WTC11 (cell line): ENCODE data around the gene KCNA2. TPM values are rescaled to one million over a fixed set of nuclear protein-coding genes. Genes with fewer than 3 reads are reported as not detected.

Experiments
- ATAC-seq: fragments of 200-7000 bp; cut with Tn5 transposase; 2 replicates; pipeline ENCODE4 v1.10.0; 2021; ENCODE audit warnings: mild to moderate bottlenecking, moderate library complexity
- CTCF ChIA-PET: fragments of 300-600 bp; sonication (Branson Sonifier 250); formaldehyde crosslinking; loops from one replicate; lab custom pipeline; 2021; ENCODE audit warnings: antibody characterized with exemption; lab: Charles Lee
- POLR2A ChIA-PET: fragments of 350-600 bp; sonication (Branson Sonifier 250); formaldehyde crosslinking; loops from one replicate; lab custom pipeline; 2021; ENCODE audit warnings: antibody characterized with exemption; lab: Charles Lee
- DNase-seq: peaks from one replicate; pipeline ENCODE4 v3.0.0; 2021; ENCODE audit warnings: low spot score
- H3K27ac Mint-ChIP-seq: 2 replicates; pipeline ENCODE4 v1.8.0; 2021; ENCODE audit warnings: mixed read lengths
- H3K27me3 Mint-ChIP-seq: 2 replicates; pipeline ENCODE4 v1.8.0; 2021; ENCODE audit warnings: low read depth, mild to moderate bottlenecking, moderate library complexity, mixed read lengths
- H3K36me3 Mint-ChIP-seq: 2 replicates; pipeline ENCODE4 v1.8.0; 2021; ENCODE audit warnings: mixed read lengths
- H3K4me1 Mint-ChIP-seq: 2 replicates; pipeline ENCODE4 v1.8.0; 2022; ENCODE audit warnings: mixed read lengths
- H3K4me3 Mint-ChIP-seq: 2 replicates; pipeline ENCODE4 v1.8.0; 2021; ENCODE audit warnings: mild to moderate bottlenecking, moderate library complexity, mixed read lengths
- H3K9me3 Mint-ChIP-seq: 2 replicates; pipeline ENCODE4 v1.8.0; 2021; ENCODE audit warnings: mixed read lengths
- ATF6 ChIP-seq: sonication (generic); formaldehyde crosslinking; IDR thresholded peaks from 2 replicates; pipeline ENCODE4 v1.8.1; 2023; ENCODE audit warnings: mild to moderate bottlenecking, missing genetic modification reagents
- FOXJ3 ChIP-seq: sonication (generic); formaldehyde crosslinking; IDR thresholded peaks from 2 replicates; pipeline ENCODE4 v1.9.0; 2021; ENCODE audit warnings: missing genetic modification reagents, mild to moderate bottlenecking, borderline replicate concordance
- FOXP1 ChIP-seq: sonication (generic); formaldehyde crosslinking; IDR thresholded peaks from 2 replicates; pipeline ENCODE4 v1.8.0; 2022; ENCODE audit warnings: missing genetic modification reagents, mild to moderate bottlenecking, moderate library complexity, borderline replicate concordance
- GRHL2 ChIP-seq: fragments of 250-450 bp; sonication (Bioruptor Pico); IDR thresholded peaks from 2 replicates; pipeline ENCODE4 v1.8.0; 2022; ENCODE audit warnings: mild to moderate bottlenecking, moderate library complexity; ENCODE audit not compliant: insufficient replicate concordance, severe bottlenecking
- NR1H2 ChIP-seq: sonication (generic); formaldehyde crosslinking; IDR thresholded peaks from 2 replicates; pipeline ENCODE4 v1.9.0; 2021; ENCODE audit warnings: mild to moderate bottlenecking, moderate library complexity, missing genetic modification reagents
- RORB ChIP-seq: fragments of 250-450 bp; sonication (Bioruptor Pico); IDR thresholded peaks from 2 replicates; pipeline ENCODE4 v1.9.0; 2021; ENCODE audit warnings: mild to moderate bottlenecking
- SP1 ChIP-seq: sonication (generic); formaldehyde crosslinking; conservative IDR thresholded peaks from 2 replicates; pipeline ENCODE4 v1.8.1; 2022; ENCODE audit warnings: missing genetic modification reagents
- USF2 ChIP-seq: sonication (generic); formaldehyde crosslinking; IDR thresholded peaks from 2 replicates; pipeline ENCODE4 v1.8.1; 2023; ENCODE audit warnings: mild to moderate bottlenecking, missing genetic modification reagents, moderate library complexity
- ZNF121 ChIP-seq: sonication (generic); formaldehyde crosslinking; IDR thresholded peaks from 2 replicates; pipeline ENCODE4 v1.8.0; 2023; ENCODE audit warnings: missing genetic modification reagents
- ZNF396 ChIP-seq: fragments of 250-450 bp; sonication (Bioruptor Pico); IDR thresholded peaks from 2 replicates; pipeline ENCODE4 v1.8.0; 2021; ENCODE audit warnings: mild to moderate bottlenecking, moderate library complexity, borderline replicate concordance
- ZNF671 ChIP-seq: fragments of 250-450 bp; sonication (Bioruptor Pico); IDR thresholded peaks from 2 replicates; pipeline ENCODE4 v1.8.0; 2021; ENCODE audit warnings: mild to moderate bottlenecking
- total RNA-seq: library from RNA; stranded (reverse); gene quantifications from 3 replicates; pipeline ENCODE4 v1.2.3, GENCODE V29; 2021
- TF ChIP-seq, protein P1 (sequence below): sonication (generic); formaldehyde crosslinking; IDR thresholded peaks from 2 replicates; pipeline ENCODE4 v1.8.0; 2023; ENCODE audit warnings: missing genetic modification reagents
- TF ChIP-seq, protein P2 (sequence below): fragments of 250-450 bp; sonication (Bioruptor Pico); IDR thresholded peaks from 2 replicates; pipeline ENCODE4 v1.9.0; 2021; ENCODE audit warnings: mild to moderate bottlenecking, borderline replicate concordance
- TF ChIP-seq, protein P3 (sequence below): sonication (generic); formaldehyde crosslinking; IDR thresholded peaks from 2 replicates; pipeline ENCODE4 v1.8.1; 2022; ENCODE audit warnings: mild to moderate bottlenecking, missing genetic modification reagents, moderate library complexity, borderline replicate concordance
- TF ChIP-seq, protein P4 (sequence below): sonication (generic); formaldehyde crosslinking; IDR thresholded peaks from 2 replicates; pipeline ENCODE4 v1.8.1; 2023; ENCODE audit warnings: mild to moderate bottlenecking, moderate library complexity, missing genetic modification reagents

Gene KCNA2
- total RNA-seq, 1 experiment from 2014 or later = 0.50 TPM

DNA sequence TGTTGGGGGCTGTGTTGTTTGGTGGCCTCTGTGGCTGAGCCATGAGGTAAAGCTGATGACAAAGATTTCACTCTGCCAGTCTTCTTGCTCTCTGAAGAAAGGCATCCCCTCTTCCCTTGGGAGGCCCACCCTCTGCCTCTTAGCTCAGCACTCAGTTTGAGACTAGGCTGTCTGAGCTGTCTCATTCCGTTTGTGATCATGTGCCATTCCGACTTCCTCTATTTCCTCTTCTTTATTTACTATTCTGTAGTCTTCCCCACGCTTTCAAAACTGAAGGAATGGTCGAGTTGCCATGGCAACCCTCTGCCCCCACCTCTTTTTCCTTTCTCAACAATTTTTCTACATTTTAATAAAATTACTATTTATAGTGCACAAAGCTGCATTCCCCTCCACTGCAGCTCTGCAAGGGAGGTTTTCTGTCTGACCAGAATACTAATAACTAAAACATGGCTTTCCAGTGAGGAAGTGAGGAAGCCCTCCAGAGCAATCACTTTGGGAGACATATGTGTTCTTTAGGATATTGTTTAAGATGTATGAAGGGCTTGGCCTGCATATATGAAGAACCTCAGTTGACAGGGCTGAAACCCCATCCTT, 37.8 kb upstream of the KCNA2 start (continued):
- TF ChIP-seq FOXJ3 (CRISPR knock-in tag) = no peak

- ATAC-seq (no peak), DNase-seq (no peak)
- Mint-ChIP-seq H3K27me3 (peaks cover 7% of the 10 kb centered on the region; the same call in 1 of the 2 replicates), H3K4me1 (no peaks in the 10 kb centered on the region), H3K9me3 (no peaks in the 10 kb centered on the region), H3K4me3 (no peak overlapping the region), H3K27ac (no peak overlapping the region), H3K36me3 (no peaks in the 10 kb centered on the region)
- POLR2A ChIA-PET = no interaction called here
- CTCF ChIA-PET = interaction anchor here (0.6 kb wide), 1 partner anchor 141 kb away, joined by 3 read pairs; no protein-coding TSS in a partner anchor
- TF ChIP-seq FOXP1 (CRISPR knock-in tag) (no peak), RORB (CRISPR knock-in tag) (no peak)
These were observed 33.7 kb upstream of the KCNA2 start for GRCh38 chr1:110639724-110640386.

DNA sequence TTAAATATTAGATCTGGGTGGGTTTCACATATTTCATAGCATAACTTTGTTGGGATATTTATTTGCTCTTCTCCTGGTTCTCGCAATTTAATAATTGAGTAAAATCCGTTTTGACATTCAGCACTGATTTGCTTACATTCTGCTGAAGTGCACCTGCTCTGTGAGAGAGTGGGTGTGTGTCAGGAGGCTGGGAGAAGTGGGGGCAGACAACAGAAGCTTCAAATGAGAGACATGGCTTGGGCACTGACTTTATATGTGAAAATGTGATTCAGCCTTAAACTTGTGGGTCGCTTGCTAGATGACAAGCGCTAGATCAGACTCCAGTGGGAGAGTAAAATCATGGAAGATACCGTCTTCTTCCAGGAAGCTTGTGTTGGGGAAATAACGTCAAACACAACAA, 32.4 kb upstream of the KCNA2 start:
- POLR2A ChIA-PET = no interaction called here
- DNase-seq (no peak), ATAC-seq (no peak)
- no peak overlapping the region for H3K4me3 Mint-ChIP-seq
- H3K27ac Mint-ChIP-seq = no peak overlapping the region
- H3K27me3 Mint-ChIP-seq = peaks cover 7% of the 10 kb centered on the region; the same call in 1 of the 2 replicates
- H3K9me3 Mint-ChIP-seq = no peaks in the 10 kb centered on the region
- CTCF ChIA-PET = interaction anchor here (0.6 to 5.6 kb wide), 8 partner anchors 19 to 145 kb away, joined by 3 to 58 read pairs (median 4); partner anchors contain the start of gene KCNA2
- no peaks in the 10 kb centered on the region for H3K36me3 Mint-ChIP-seq
- TF ChIP-seq USF2 (CRISPR knock-in tag) = no peak
- TF ChIP-seq, protein P1, sequence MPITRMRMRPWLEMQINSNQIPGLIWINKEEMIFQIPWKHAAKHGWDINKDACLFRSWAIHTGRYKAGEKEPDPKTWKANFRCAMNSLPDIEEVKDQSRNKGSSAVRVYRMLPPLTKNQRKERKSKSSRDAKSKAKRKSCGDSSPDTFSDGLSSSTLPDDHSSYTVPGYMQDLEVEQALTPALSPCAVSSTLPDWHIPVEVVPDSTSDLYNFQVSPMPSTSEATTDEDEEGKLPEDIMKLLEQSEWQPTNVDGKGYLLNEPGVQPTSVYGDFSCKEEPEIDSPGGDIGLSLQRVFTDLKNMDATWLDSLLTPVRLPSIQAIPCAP (CRISPR knock-in tag) = no peak
- TF ChIP-seq, protein P2, sequence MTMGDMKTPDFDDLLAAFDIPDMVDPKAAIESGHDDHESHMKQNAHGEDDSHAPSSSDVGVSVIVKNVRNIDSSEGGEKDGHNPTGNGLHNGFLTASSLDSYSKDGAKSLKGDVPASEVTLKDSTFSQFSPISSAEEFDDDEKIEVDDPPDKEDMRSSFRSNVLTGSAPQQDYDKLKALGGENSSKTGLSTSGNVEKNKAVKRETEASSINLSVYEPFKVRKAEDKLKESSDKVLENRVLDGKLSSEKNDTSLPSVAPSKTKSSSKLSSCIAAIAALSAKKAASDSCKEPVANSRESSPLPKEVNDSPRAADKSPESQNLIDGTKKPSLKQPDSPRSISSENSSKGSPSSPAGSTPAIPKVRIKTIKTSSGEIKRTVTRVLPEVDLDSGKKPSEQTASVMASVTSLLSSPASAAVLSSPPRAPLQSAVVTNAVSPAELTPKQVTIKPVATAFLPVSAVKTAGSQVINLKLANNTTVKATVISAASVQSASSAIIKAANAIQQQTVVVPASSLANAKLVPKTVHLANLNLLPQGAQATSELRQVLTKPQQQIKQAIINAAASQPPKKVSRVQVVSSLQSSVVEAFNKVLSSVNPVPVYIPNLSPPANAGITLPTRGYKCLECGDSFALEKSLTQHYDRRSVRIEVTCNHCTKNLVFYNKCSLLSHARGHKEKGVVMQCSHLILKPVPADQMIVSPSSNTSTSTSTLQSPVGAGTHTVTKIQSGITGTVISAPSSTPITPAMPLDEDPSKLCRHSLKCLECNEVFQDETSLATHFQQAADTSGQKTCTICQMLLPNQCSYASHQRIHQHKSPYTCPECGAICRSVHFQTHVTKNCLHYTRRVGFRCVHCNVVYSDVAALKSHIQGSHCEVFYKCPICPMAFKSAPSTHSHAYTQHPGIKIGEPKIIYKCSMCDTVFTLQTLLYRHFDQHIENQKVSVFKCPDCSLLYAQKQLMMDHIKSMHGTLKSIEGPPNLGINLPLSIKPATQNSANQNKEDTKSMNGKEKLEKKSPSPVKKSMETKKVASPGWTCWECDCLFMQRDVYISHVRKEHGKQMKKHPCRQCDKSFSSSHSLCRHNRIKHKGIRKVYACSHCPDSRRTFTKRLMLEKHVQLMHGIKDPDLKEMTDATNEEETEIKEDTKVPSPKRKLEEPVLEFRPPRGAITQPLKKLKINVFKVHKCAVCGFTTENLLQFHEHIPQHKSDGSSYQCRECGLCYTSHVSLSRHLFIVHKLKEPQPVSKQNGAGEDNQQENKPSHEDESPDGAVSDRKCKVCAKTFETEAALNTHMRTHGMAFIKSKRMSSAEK (CRISPR knock-in tag) = no peak
- TF ChIP-seq, protein P3, sequence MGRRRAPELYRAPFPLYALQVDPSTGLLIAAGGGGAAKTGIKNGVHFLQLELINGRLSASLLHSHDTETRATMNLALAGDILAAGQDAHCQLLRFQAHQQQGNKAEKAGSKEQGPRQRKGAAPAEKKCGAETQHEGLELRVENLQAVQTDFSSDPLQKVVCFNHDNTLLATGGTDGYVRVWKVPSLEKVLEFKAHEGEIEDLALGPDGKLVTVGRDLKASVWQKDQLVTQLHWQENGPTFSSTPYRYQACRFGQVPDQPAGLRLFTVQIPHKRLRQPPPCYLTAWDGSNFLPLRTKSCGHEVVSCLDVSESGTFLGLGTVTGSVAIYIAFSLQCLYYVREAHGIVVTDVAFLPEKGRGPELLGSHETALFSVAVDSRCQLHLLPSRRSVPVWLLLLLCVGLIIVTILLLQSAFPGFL (CRISPR knock-in tag) = no peak
- TF ChIP-seq ZNF671 = no peak
- TF ChIP-seq NR1H2 (CRISPR knock-in tag) = no peak
- no peak for TF ChIP-seq ATF6 (CRISPR knock-in tag)
- TF ChIP-seq SP1 (CRISPR knock-in tag) = no peak
- TF ChIP-seq ZNF121 (CRISPR knock-in tag) = no peak
- no peak for TF ChIP-seq ZNF396
- TF ChIP-seq GRHL2 (CRISPR knock-in tag) = no peak
- TF ChIP-seq, protein P4, sequence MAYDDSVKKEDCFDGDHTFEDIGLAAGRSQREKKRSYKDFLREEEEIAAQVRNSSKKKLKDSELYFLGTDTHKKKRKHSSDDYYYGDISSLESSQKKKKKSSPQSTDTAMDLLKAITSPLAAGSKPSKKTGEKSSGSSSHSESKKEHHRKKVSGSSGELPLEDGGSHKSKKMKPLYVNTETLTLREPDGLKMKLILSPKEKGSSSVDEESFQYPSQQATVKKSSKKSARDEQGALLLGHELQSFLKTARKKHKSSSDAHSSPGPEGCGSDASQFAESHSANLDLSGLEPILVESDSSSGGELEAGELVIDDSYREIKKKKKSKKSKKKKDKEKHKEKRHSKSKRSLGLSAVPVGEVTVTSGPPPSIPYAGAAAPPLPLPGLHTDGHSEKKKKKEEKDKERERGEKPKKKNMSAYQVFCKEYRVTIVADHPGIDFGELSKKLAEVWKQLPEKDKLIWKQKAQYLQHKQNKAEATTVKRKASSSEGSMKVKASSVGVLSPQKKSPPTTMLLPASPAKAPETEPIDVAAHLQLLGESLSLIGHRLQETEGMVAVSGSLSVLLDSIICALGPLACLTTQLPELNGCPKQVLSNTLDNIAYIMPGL = no peak
- TF ChIP-seq, all 79 proteins: peak for 0
- no peaks in the 10 kb centered on the region for H3K4me1 Mint-ChIP-seq
